H9 (cell line): ENCODE data around the gene SPATA6. TPM values are rescaled to one million over a fixed set of nuclear protein-coding genes. Genes with fewer than 3 reads are reported as not detected.

Source experiments
- DNase-seq: peaks from one replicate; pipeline ENCODE4 v3.0.0-alpha.2; 2017
- H2AFZ ChIP-seq: one replicate; pipeline ENCODE4 v1.6.1; 2013; ENCODE audit warnings: mild to moderate bottlenecking, low read length, control low read depth, moderate library complexity
- H2AK5ac ChIP-seq: 2 replicates; pipeline ENCODE4 v1.6.1; 2013; ENCODE audit warnings: low read length, control low read depth, mixed read lengths; ENCODE audit not compliant: insufficient read length
- H2BK120ac ChIP-seq: one replicate; pipeline ENCODE4 v1.6.1; 2013; ENCODE audit warnings: low read depth, mild to moderate bottlenecking, low read length, control low read depth, inconsistent platforms; ENCODE audit not compliant: poor library complexity, severe bottlenecking
- H2BK12ac ChIP-seq: 2 replicates; pipeline ENCODE4 v1.6.1; 2013; ENCODE audit warnings: low read length, control low read depth, mixed read lengths, low read depth; ENCODE audit not compliant: insufficient read length
- H2BK15ac ChIP-seq: 2 replicates; pipeline ENCODE4 v1.6.1; 2013; ENCODE audit warnings: low read depth, low read length, control low read depth
- H2BK20ac ChIP-seq: one replicate; pipeline ENCODE4 v1.6.1; 2013; ENCODE audit warnings: low read depth, mild to moderate bottlenecking, low read length, control low read depth, inconsistent platforms; ENCODE audit not compliant: poor library complexity, severe bottlenecking
- H2BK5ac ChIP-seq: 2 replicates; pipeline ENCODE4 v1.6.1; 2013; ENCODE audit warnings: low read length, control low read depth, mixed read lengths; ENCODE audit not compliant: insufficient read length
- H3K14ac ChIP-seq: 2 replicates; pipeline ENCODE4 v1.6.1; 2013; ENCODE audit warnings: low read length, control low read depth; ENCODE audit not compliant: insufficient read depth
- H3K18ac ChIP-seq: 2 replicates; pipeline ENCODE4 v1.6.1; 2013; ENCODE audit warnings: low read depth, mild to moderate bottlenecking, mixed read lengths, low read length, control low read depth; ENCODE audit not compliant: insufficient read length
- H3K23ac ChIP-seq: 2 replicates; pipeline ENCODE4 v1.6.1; 2013; ENCODE audit warnings: low read length, control low read depth, mixed read lengths, low read depth; ENCODE audit not compliant: insufficient read length
- H3K23me2 ChIP-seq: 2 replicates; pipeline ENCODE4 v1.6.1; 2013; ENCODE audit warnings: low read depth, mild to moderate bottlenecking, mixed read lengths, low read length, control low read depth; ENCODE audit not compliant: insufficient read length, poor library complexity, severe bottlenecking
- H3K27ac ChIP-seq: 2 replicates; pipeline ENCODE4 v1.5.1; 2013; ENCODE audit warnings: low read length, control low read depth, mixed read lengths, low read depth; ENCODE audit not compliant: insufficient read length
- H3K27me3 ChIP-seq: 2 replicates; pipeline ENCODE4 v1.6.1; 2013; ENCODE audit warnings: low read length, control low read depth, inconsistent platforms; ENCODE audit not compliant: insufficient read depth
- H3K4ac ChIP-seq: 2 replicates; pipeline ENCODE4 v1.6.1; 2013; ENCODE audit warnings: low read depth, mild to moderate bottlenecking, control low read depth, inconsistent platforms, low read length, moderate library complexity
- H3K4me1 ChIP-seq: 2 replicates; pipeline ENCODE4 v1.6.1; 2013; ENCODE audit warnings: low read length, control low read depth, inconsistent platforms; ENCODE audit not compliant: insufficient read depth
- H3K4me2 ChIP-seq: 2 replicates; pipeline ENCODE4 v1.6.1; 2013; ENCODE audit warnings: low read length, control low read depth, mixed read lengths; ENCODE audit not compliant: insufficient read length, insufficient read depth
- H3K56ac ChIP-seq: 2 replicates; pipeline ENCODE4 v1.6.1; 2013; ENCODE audit warnings: low read depth, mild to moderate bottlenecking, mixed read lengths, low read length, control low read depth; ENCODE audit not compliant: insufficient read length
- H3K79me1 ChIP-seq: 2 replicates; pipeline ENCODE4 v1.6.1; 2013; ENCODE audit warnings: low read depth, mild to moderate bottlenecking, moderate library complexity, low read length, control low read depth, inconsistent platforms; ENCODE audit not compliant: insufficient read depth, poor library complexity, severe bottlenecking
- H3K79me2 ChIP-seq: 2 replicates; pipeline ENCODE4 v1.6.1; 2013; ENCODE audit warnings: low read length, control low read depth, inconsistent platforms; ENCODE audit not compliant: insufficient read depth
- H3K9ac ChIP-seq: 2 replicates; pipeline ENCODE4 v1.6.1; 2013; ENCODE audit warnings: low read length, control low read depth, mixed read lengths; ENCODE audit not compliant: insufficient read length; ENCODE audit errors: extremely low read depth
- H3K9me3 ChIP-seq: one replicate; pipeline ENCODE4 v1.6.1; 2013; ENCODE audit warnings: low read depth, low read length, inconsistent platforms; ENCODE audit not compliant: control insufficient read depth
- H3T11ph ChIP-seq: one replicate; pipeline ENCODE4 v1.6.1; 2013; ENCODE audit warnings: mild to moderate bottlenecking, low read length, control low read depth, inconsistent platforms
- H4K20me1 ChIP-seq: one replicate; pipeline ENCODE4 v1.6.1; 2013; ENCODE audit not compliant: control insufficient read depth, insufficient read length, insufficient read depth
- H4K5ac ChIP-seq: 2 replicates; pipeline ENCODE4 v1.6.1; 2013; ENCODE audit warnings: low read depth, mild to moderate bottlenecking, mixed read lengths, low read length, control low read depth; ENCODE audit not compliant: insufficient read length
- H4K8ac ChIP-seq: replicated peaks from 2 replicates; pipeline ENCODE4 v1.6.1; 2013; ENCODE audit warnings: low read length, control low read depth, mixed read lengths, low read depth; ENCODE audit not compliant: insufficient read length
- H4K91ac ChIP-seq: 2 replicates; pipeline ENCODE4 v1.6.1; 2013; ENCODE audit warnings: low read depth, mild to moderate bottlenecking, moderate library complexity, mixed read lengths, low read length, control low read depth; ENCODE audit not compliant: insufficient read length
- H3K27ac Mint-ChIP-seq, 3 experiments: 2 replicates in 2 of 3; 3 replicates in 1 of 3; pipeline ENCODE4 v1.8.0; 2020 to 2021; ENCODE audit warnings: mixed read lengths in 3 of 3, mild to moderate bottlenecking in 1 of 3, moderate library complexity in 1 of 3
- H3K27me3 Mint-ChIP-seq: 2 replicates; pipeline ENCODE4 v1.8.0; 2021; ENCODE audit warnings: low read depth, mild to moderate bottlenecking, moderate library complexity, mixed read lengths
- H3K36me3 Mint-ChIP-seq, 3 experiments: 2 replicates in 2 of 3; 3 replicates in 1 of 3; pipeline ENCODE4 v1.8.0; 2020 to 2021; ENCODE audit warnings: low read depth in 3 of 3, mixed read lengths in 3 of 3; ENCODE audit not compliant: insufficient read depth in 1 of 3
- H3K4me1 Mint-ChIP-seq, 2 experiments: 2 replicates each; pipeline ENCODE4 v1.8.0; 2020; ENCODE audit warnings: mixed read lengths in 2 of 2
- H3K4me3 Mint-ChIP-seq, 2 experiments: 2 replicates in 1 of 2; 3 replicates in 1 of 2; pipeline ENCODE4 v1.8.0; 2020 to 2021; ENCODE audit warnings: mild to moderate bottlenecking in 2 of 2, mixed read lengths in 2 of 2, moderate library complexity in 1 of 2
- H3K9me3 Mint-ChIP-seq, 2 experiments: 2 replicates in 1 of 2; 3 replicates in 1 of 2; pipeline ENCODE4 v1.8.0; 2020; ENCODE audit warnings: mild to moderate bottlenecking in 2 of 2, mixed read lengths in 2 of 2, moderate library complexity in 1 of 2
- CTCF ChIP-seq: fragments of 200-600 bp; sonication (generic); conservative IDR thresholded peaks from 3 replicates; pipeline ENCODE4 v1.8.0; 2021; ENCODE audit warnings: antibody characterized with exemption, mild to moderate bottlenecking
- WGBS: extraction: QIAGEN DNeasy Blood & Tissue Kit; methylation state at CpG from one replicate; pipeline ENCODE4 v1.1.7; 2013; ENCODE audit warnings: missing lambda C conversion rate, low lambda C conversion rate, mixed read lengths; ENCODE audit not compliant: insufficient read length; ENCODE audit errors: extremely low coverage; 5-methylcytosine and 5-hydroxymethylcytosine counted together
- total RNA-seq: library from RNA; stranded (reverse); gene quantifications from 2 replicates; pipeline ENCODE4 v1.2.1, GENCODE V29; 2021

Gene SPATA6
- total RNA-seq, 1 experiment from 2014 or later, result 8.0 TPM

GRCh38 chr1:48329905-48330304, 142.1 kb downstream of the SPATA6 start:
- Mint-ChIP-seq H3K9me3 (peaks cover 19 to 36% of the 10 kb centered on the region in 2 experiments; a peak in 4 of 5 replicates), H3K4me3 (no peak overlapping the region), H3K27ac (no peak overlapping the region), H3K27me3 (no peaks in the 10 kb centered on the region; the same call in 1 of the 2 replicates), H3K4me1 (no peaks in the 10 kb centered on the region), H3K36me3 (peaks cover 20 to 31% (median 25%) of the 10 kb centered on the region in 3 experiments)
- H3K27me3 ChIP-seq, result no peaks in the 10 kb centered on the region
- no peak overlapping the region for H3K4ac ChIP-seq
- no peak overlapping the region for H3K14ac ChIP-seq
- H2BK20ac ChIP-seq, result no peak overlapping the region
- no peak overlapping the region for H2AK5ac ChIP-seq
- no peak overlapping the region for H2BK15ac ChIP-seq
- no peak overlapping the region for H4K5ac ChIP-seq
- H3K9me3 ChIP-seq, result no peaks in the 10 kb centered on the region
- H3K23me2 ChIP-seq, result no peaks in the 10 kb centered on the region
- no peak overlapping the region for H3K27ac ChIP-seq
- no peak overlapping the region for H3K23ac ChIP-seq
- H3K9ac ChIP-seq, result no peak overlapping the region
- WGBS, result no CpG with 5 or more reads among the region's 2 CpGs
- H3T11ph ChIP-seq, result no peak overlapping the region
- H4K20me1 ChIP-seq, result no peaks in the 10 kb centered on the region
- no peak overlapping the region for H2AFZ ChIP-seq
- H2BK5ac ChIP-seq, result no peak overlapping the region
- H3K18ac ChIP-seq, result no peak overlapping the region
- DNase-seq, result no peak
- H4K8ac ChIP-seq, result no peak overlapping the region
- H4K91ac ChIP-seq, result no peak overlapping the region
- no peak for TF ChIP-seq CTCF
- no peaks in the 10 kb centered on the region for H3K4me1 ChIP-seq
- no peak overlapping the region for H3K4me2 ChIP-seq
- no peak overlapping the region for H3K56ac ChIP-seq
- H3K79me1 ChIP-seq, result no peaks in the 10 kb centered on the region
- H3K79me2 ChIP-seq, result no peaks in the 10 kb centered on the region
- H2BK120ac ChIP-seq, result no peak overlapping the region
- H2BK12ac ChIP-seq, result no peak overlapping the region
